Stomach (tissue), 4 donors: Measurements from ENCODE around the gene ETV6.

Source experiments
- EP300 ChIP-seq: sonication (generic); formaldehyde crosslinking; IDR thresholded peaks from one replicate; pipeline ENCODE4 v1.6.1; 2017; ENCODE audit warnings: antibody characterized with exemption
- POLR2A ChIP-seq, 4 donors: fragments of 450-650 bp; IDR thresholded peaks; one replicate each; pipeline ENCODE4 v1.6.1; 2016; ENCODE audit warnings: antibody characterized with exemption in 4 of 4, control low read depth in 2 of 4, mild to moderate bottlenecking in 1 of 4, moderate library complexity in 1 of 4
- POLR2AphosphoS5 ChIP-seq, 3 donors: sonication (generic); formaldehyde crosslinking; IDR thresholded peaks; one replicate each; pipeline ENCODE4 v1.6.1; 2016; ENCODE audit warnings: antibody characterized with exemption in 3 of 3
- TF ChIP-seq, protein P1 (sequence below), 7 experiments: fragments of 450-650 bp in 4 of 7; fragments of 200-600 bp in 3 of 7; sonication (generic) in 3 of 7; IDR thresholded peaks; one replicate each; pipeline ENCODE4 v1.5.1; 2016 to 2019; ENCODE audit warnings: antibody characterized with exemption in 7 of 7, control low read depth in 2 of 7, mild to moderate bottlenecking in 1 of 7

DNA sequence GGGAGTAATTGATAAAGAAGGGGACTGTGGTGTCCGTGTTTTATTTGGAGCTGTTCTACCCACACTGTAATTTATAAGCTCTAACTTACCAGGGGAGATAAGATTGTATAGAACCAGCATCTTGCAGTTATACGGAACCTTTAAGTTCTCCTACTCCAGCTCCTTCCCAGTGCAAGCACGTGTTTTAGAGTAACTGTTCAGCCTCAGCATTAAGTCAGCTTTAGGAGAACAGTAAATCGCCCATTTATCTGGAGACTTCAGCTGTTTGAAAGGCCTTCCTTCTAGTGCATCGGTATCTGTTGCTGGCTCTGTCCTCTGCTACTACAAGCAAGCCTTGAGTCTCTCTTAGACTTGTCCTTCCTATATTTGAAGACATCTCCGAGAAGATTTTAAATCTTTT, 95.6 kb downstream of the ETV6 start:
- TF ChIP-seq, protein P1, sequence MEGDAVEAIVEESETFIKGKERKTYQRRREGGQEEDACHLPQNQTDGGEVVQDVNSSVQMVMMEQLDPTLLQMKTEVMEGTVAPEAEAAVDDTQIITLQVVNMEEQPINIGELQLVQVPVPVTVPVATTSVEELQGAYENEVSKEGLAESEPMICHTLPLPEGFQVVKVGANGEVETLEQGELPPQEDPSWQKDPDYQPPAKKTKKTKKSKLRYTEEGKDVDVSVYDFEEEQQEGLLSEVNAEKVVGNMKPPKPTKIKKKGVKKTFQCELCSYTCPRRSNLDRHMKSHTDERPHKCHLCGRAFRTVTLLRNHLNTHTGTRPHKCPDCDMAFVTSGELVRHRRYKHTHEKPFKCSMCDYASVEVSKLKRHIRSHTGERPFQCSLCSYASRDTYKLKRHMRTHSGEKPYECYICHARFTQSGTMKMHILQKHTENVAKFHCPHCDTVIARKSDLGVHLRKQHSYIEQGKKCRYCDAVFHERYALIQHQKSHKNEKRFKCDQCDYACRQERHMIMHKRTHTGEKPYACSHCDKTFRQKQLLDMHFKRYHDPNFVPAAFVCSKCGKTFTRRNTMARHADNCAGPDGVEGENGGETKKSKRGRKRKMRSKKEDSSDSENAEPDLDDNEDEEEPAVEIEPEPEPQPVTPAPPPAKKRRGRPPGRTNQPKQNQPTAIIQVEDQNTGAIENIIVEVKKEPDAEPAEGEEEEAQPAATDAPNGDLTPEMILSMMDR (IDR thresholded peaks at IDR 0.05), result no peak
- TF ChIP-seq EP300 (no peak), POLR2A (IDR thresholded peaks at IDR 0.05) (no peak), POLR2AphosphoS5 (IDR thresholded peaks at IDR 0.05) (no peak)
